GM18517 (cell line): ENCODE measurements around the gene FBXO11.

Experiments
- ATAC-seq: cut with Tn5 transposase; IDR thresholded peaks from one replicate; pipeline ENCODE4 v1.9.1; 2021; ENCODE audit warnings: mild to moderate bottlenecking, moderate library complexity; ENCODE audit not compliant: unreplicated experiment

FBXO11 gene

GRCh38 chr2:47798631-47799030, 107.7 kb downstream of the FBXO11 start:
- ATAC-seq, result no peak

- no peak for ATAC-seq
These were observed 110.1 kb downstream of the FBXO11 start for GRCh38 chr2:47796090-47796697.

GRCh38 chr2:47785986-47786385, 120.3 kb downstream of the FBXO11 start:
- ATAC-seq, result no peak

- no peak for ATAC-seq
These were observed 121.9 kb downstream of the FBXO11 start for GRCh38 chr2:47784352-47784851.

GRCh38 chr2:47783486-47784351, 122.6 kb downstream of the FBXO11 start:
- peak; percentile 24 for ATAC-seq

- peak; percentile 82 for ATAC-seq
These were observed 123.4 kb downstream of the FBXO11 start, which contains the start of gene MSH6 for GRCh38 chr2:47782671-47783485. Gene MSH6, plus strand, starts transcription at chr2:47783145. Its CDS starts 89 bp downstream, at chr2:47783234.

GRCh38 chr2:47782381-47782670, 124.0 kb downstream of the FBXO11 start:
- no peak for ATAC-seq

GRCh38 chr2:47779426-47779790, 126.9 kb downstream of the FBXO11 start:
- no peak for ATAC-seq

- ATAC-seq, result no peak
These were observed 127.4 kb downstream of the FBXO11 start for GRCh38 chr2:47778698-47779425.

- ATAC-seq, result no peak
These were observed 128.9 kb downstream of the FBXO11 start for GRCh38 chr2:47777277-47777937.

GRCh38 chr2:47774567-47774966, 131.7 kb downstream of the FBXO11 start:
- ATAC-seq, result no peak

- ATAC-seq, result no peak
These were observed 134.0 kb downstream of the FBXO11 start for GRCh38 chr2:47772343-47772742.

GRCh38 chr2:47771211-47771610, 135.1 kb downstream of the FBXO11 start:
- no peak for ATAC-seq

GRCh38 chr2:47769318-47769717, 137.0 kb downstream of the FBXO11 start:
- ATAC-seq, result no peak

- ATAC-seq, result no peak
These were observed 138.3 kb downstream of the FBXO11 start for GRCh38 chr2:47767880-47768609.

- ATAC-seq, result no peak
These were observed 138.8 kb downstream of the FBXO11 start for GRCh38 chr2:47767497-47767844.

GRCh38 chr2:47751856-47752414, 154.4 kb downstream of the FBXO11 start:
- no peak for ATAC-seq

- ATAC-seq, result no peak
These were observed 158.4 kb downstream of the FBXO11 start for GRCh38 chr2:47747878-47748277.

- no peak for ATAC-seq
These were observed 162.2 kb downstream of the FBXO11 start for GRCh38 chr2:47744074-47744473.
